Measurements from ENCODE around the gene TYRP1.

The TYRP1 gene

DNA sequence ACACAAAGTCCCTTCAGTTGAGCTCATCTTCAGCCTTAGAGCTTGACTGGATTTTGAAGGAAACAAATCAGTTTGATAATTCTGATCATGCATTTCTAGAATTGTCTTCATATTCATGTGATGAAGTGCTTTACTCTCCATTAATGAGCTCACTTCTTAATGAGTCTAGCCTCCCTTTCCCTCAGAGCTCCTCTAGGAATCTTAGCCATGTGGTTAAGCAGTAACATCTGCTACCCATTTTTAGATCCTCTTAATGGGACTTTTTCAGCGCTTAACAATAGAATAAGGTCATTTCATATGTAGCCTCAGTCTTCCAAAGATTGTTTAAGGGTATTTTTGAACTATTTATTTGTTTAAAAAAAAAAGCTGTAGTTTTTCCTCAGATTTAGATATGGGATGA is 44.7 kb downstream of the TYRP1 start:
- no peak for DNase-seq

- no peak for DNase-seq
Observed at GRCh38 chr9:12739014-12739652, 45.9 kb downstream of the TYRP1 start.

DNA sequence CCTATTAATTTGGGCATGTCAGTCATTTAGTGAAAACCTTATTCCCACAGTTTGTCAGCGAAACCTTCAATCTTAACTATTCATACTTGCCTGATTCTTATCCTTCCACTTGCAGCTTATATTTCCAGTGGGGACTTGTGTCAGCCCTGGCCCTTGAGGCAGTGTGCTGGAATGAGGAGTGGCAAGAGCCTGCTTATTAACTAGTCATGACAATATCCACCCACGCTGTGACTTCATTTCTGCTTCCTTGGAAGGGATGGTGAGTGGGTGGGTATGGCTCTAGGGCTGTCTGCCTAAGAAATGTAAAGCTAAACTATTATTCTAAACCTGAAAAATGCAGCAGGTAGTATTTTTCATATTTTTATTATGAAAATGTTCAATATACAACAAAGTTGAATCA is 47.7 kb downstream of the TYRP1 start:
- DNase-seq = no peak

DNA sequence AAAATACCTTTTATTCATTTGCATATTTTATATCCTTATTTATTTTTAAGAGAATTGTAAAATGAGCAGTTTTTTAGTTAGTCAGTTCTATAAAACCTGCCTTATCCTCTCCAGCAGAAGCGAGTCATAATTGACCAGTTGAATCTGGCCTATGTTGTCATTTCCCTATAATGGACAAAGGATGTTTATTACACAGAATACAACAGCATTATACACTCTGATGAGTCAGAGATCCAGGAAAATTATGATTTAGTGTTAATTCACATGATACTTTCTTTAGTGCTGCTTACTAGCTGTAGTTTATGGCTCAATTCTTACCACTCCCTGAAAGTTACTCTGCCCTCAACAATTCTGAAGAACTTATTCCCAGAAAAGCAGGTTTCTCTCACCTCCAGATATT is 54.8 kb downstream of the TYRP1 start:
- no peak for DNase-seq

GRCh38 chr9:12748954-12749353 is 55.8 kb downstream of the TYRP1 start:
- no peak for DNase-seq

DNA sequence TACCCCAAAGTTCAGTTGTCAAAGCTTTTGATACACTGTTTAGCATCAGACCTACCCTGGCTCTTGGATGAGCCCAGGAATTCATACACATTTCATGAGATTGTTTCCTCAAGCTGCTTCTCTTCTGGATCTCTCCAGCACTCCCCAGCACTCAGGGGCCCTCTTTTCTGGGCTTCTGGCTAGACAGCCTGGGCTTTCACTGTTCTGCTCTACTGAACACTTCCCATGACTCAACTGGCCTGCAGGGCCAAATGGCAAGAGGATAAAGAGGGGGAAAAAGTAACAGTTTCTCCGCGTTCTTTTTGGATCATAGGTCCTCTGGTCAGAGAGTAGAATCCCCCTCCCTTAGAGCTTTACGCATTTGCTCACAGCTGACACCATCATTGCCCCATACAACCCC is 60.7 kb downstream of the TYRP1 start:
- DNase-seq = no peak

DNA sequence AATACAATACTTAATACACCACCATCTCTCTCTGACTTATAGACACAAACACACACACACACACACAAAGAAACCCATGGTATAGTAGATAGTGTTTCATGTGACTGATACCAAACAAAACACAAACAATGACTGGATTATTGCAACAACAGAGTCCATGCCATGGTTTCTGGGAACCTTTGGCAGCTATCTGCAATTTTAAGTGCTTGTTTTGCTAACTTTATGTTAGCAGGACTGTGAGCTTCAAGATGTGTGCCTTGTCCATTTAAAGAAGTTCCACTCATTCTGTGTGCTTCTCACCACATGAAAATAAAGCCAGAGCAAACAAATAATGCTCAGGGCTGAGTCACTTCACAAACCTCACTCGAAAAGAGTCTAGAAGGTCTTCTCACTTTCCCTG is 66.6 kb downstream of the TYRP1 start:
- peak; percentile 35 for DNase-seq
